Endothelial cell of umbilical vein (primary cell): ENCODE data around the gene ADAMTS12. TPM values are rescaled to one million over a fixed set of nuclear protein-coding genes. Genes with fewer than 3 reads are reported as not detected.

ENCODE experiments used
- BruUV-seq: library from RNA; stranded (reverse); fragments of 400-500 nt; replicated peaks from 2 replicates; lab custom pipeline; 2021; lab: Mats Ljungman, UMichigan
- CTCF ChIA-PET: fragments of 300-600, 350-600 bp; sonication (Branson Sonifier 250); formaldehyde crosslinking; loops from one replicate; lab custom pipeline; 2021; ENCODE audit warnings: antibody characterized with exemption, inconsistent platforms; lab: Charles Lee
- POLR2A ChIA-PET: fragments of 300-600, 350-600 bp; sonication (Branson Sonifier 250); formaldehyde crosslinking; loops from one replicate; lab custom pipeline; 2021; ENCODE audit warnings: antibody characterized with exemption, inconsistent platforms; lab: Charles Lee
- DNase-seq: peaks from one replicate; pipeline ENCODE4 v3.0.0-alpha.2; 2011; ENCODE audit warnings: low read depth, low spot score
- FAIRE-seq: peaks from 2 replicates; lab custom pipeline; 2011; peaks lifted over from hg19 to GRCh38; lab: Jason Lieb, UNC
- H2AFZ ChIP-seq: 2 replicates; pipeline ENCODE4 v1.6.0; 2012; ENCODE audit warnings: low read depth, low read length, control low read depth, inconsistent platforms
- H3K27ac ChIP-seq: 2 replicates; pipeline ENCODE4 v1.5.1; 2011; ENCODE audit warnings: low read depth, mild to moderate bottlenecking, control low read depth, low read length, moderate library complexity; ENCODE audit not compliant: insufficient read depth
- H3K27me3 ChIP-seq, 2 experiments: 2 replicates each; pipeline versions ENCODE4 v1.6.0 to v1.6.1; 2011; ENCODE audit warnings: low read length in 2 of 2, mixed read lengths in 1 of 2; ENCODE audit not compliant: control insufficient read depth in 2 of 2, insufficient read depth in 2 of 2
- H3K36me3 ChIP-seq, 2 experiments: 2 replicates in 1 of 2; 3 replicates in 1 of 2; pipeline ENCODE4 v1.5.1; 2011; ENCODE audit warnings: low read length in 2 of 2, mild to moderate bottlenecking in 1 of 2, moderate library complexity in 1 of 2; ENCODE audit not compliant: control insufficient read depth in 2 of 2, insufficient read depth in 2 of 2; ENCODE audit errors: extremely low read depth in 1 of 2
- H3K4me1 ChIP-seq: 3 replicates; pipeline ENCODE4 v1.5.1; 2011; ENCODE audit warnings: mild to moderate bottlenecking, low read length; ENCODE audit not compliant: control insufficient read depth, insufficient read depth; ENCODE audit errors: extremely low read depth
- H3K4me2 ChIP-seq: 2 replicates; pipeline ENCODE4 v1.6.1; 2011; ENCODE audit warnings: low read length, control low read depth, mixed read lengths; ENCODE audit not compliant: insufficient read depth
- H3K4me3 ChIP-seq, 3 experiments: fragments of 200-600 bp in 1 of 3; sonication (generic), shearing (Covaris generic) in 1 of 3; replicated peaks in 1 of 3; 2 replicates each; pipeline ENCODE4 v1.5.1; 2011 to 2016; ENCODE audit warnings: control low read depth in 3 of 3, low read length in 3 of 3, mild to moderate bottlenecking in 2 of 3, inconsistent platforms in 1 of 3, low read depth in 1 of 3, moderate library complexity in 1 of 3; ENCODE audit not compliant: insufficient read depth in 1 of 3
- H3K79me2 ChIP-seq: 2 replicates; pipeline ENCODE4 v1.6.0; 2012; ENCODE audit warnings: low read length, inconsistent platforms; ENCODE audit not compliant: control insufficient read depth, insufficient read depth
- H3K9ac ChIP-seq: replicated peaks from 2 replicates; pipeline ENCODE3; 2011; ENCODE audit warnings: low read length, control low read depth; ENCODE audit not compliant: insufficient read depth; ENCODE audit errors: extremely low read depth
- H3K9me1 ChIP-seq: replicated peaks from 3 replicates; pipeline ENCODE4 v1.6.0; 2011; ENCODE audit warnings: mild to moderate bottlenecking, low read length; ENCODE audit not compliant: control insufficient read depth, insufficient read depth; ENCODE audit errors: extremely low read depth
- H3K9me3 ChIP-seq: replicated peaks from 2 replicates; pipeline ENCODE4 v1.5.1; 2012; ENCODE audit warnings: low read length, inconsistent platforms; ENCODE audit not compliant: control insufficient read depth, insufficient read depth
- H4K20me1 ChIP-seq: replicated peaks from 2 replicates; pipeline ENCODE3; 2011; ENCODE audit warnings: mild to moderate bottlenecking, low read length; ENCODE audit not compliant: control insufficient read depth, insufficient read depth; ENCODE audit errors: extremely low read depth
- CTCF ChIP-seq, 2 donors: IDR thresholded peaks; 1 replicate in 1 of 2; 2 replicates in 1 of 2; pipeline ENCODE4 v1.5.1; 2011; ENCODE audit warnings: low read length in 2 of 2, mild to moderate bottlenecking in 2 of 2, moderate library complexity in 2 of 2, control low read depth in 1 of 2, inconsistent platforms in 1 of 2, low read depth in 1 of 2; ENCODE audit not compliant: insufficient read depth in 1 of 2; ENCODE audit errors: extremely low read depth in 1 of 2
- EZH2 ChIP-seq: IDR thresholded peaks from 2 replicates; pipeline ENCODE4 v1.6.1; 2012; ENCODE audit warnings: borderline replicate concordance, low read depth, mild to moderate bottlenecking, moderate library complexity, low read length, inconsistent platforms; ENCODE audit not compliant: severe bottlenecking
- FOS ChIP-seq: IDR thresholded peaks from 2 replicates; pipeline ENCODE4 v1.6.1; 2011; ENCODE audit warnings: mild to moderate bottlenecking, low read length, moderate library complexity, borderline replicate concordance; ENCODE audit not compliant: insufficient read depth
- GATA2 ChIP-seq: IDR thresholded peaks from 2 replicates; pipeline ENCODE4 v1.7.0; 2011; ENCODE audit warnings: low read depth, mild to moderate bottlenecking, moderate library complexity, mixed read lengths, low read length; ENCODE audit not compliant: insufficient read length, insufficient read depth
- JUN ChIP-seq: IDR thresholded peaks from 2 replicates; pipeline ENCODE4 v1.6.1; 2011; ENCODE audit warnings: borderline replicate concordance, low read depth; ENCODE audit not compliant: insufficient read length, insufficient read depth
- MAX ChIP-seq: IDR thresholded peaks from 2 replicates; pipeline ENCODE4 v1.6.1; 2011; ENCODE audit not compliant: insufficient read depth, insufficient read length
- MYC ChIP-seq: IDR thresholded peaks from one replicate; pipeline ENCODE4 v1.6.1; 2011; ENCODE audit warnings: mild to moderate bottlenecking, low read depth, low read length
- POLR2A ChIP-seq: IDR thresholded peaks from 2 replicates; pipeline ENCODE4 v1.6.1; 2012; ENCODE audit warnings: low read depth, mild to moderate bottlenecking, control low read depth, low read length
- POLR2AphosphoS5 ChIP-seq: IDR thresholded peaks from 2 replicates; pipeline ENCODE4 v1.6.1; 2012; ENCODE audit warnings: low read depth, mild to moderate bottlenecking, control low read depth, low read length, moderate library complexity; ENCODE audit not compliant: insufficient read depth
- dilution Hi-C: fragments of 300-500 bp; cut with MboI; formaldehyde crosslinking; loops from one replicate; pipeline ENCODE4 v1.15.0; 2019; ENCODE audit warnings: low sequenced_read_pairs; ENCODE audit not compliant: extremely low pct_ligation_motif_present
- intact Hi-C: fragments of 100-400 bp; cut with micrococcal nuclease; formaldehyde crosslinking; loops from one replicate; pipeline ENCODE4 v1.10.0; 2022
- polyA plus RNA-seq, 4 experiments: library from polyadenylated mRNA; depleted of rRNA in 3 of 4; stranded (reverse) in 3 of 4; unstranded in 1 of 4; fragments of >200 nt; gene quantifications; 2 replicates each; pipeline versions ENCODE4 v1.2.1 to v1.2.3, GENCODE V29; 2011 to 2012; ENCODE audit warnings: missing spikeins in 1 of 4
- total RNA-seq: library from RNA; stranded (reverse); gene quantifications from 2 replicates; pipeline ENCODE4 v1.2.3, GENCODE V29; 2021

ADAMTS12 gene
- total and polyA plus RNA-seq, 2 donors (not counting 3 experiments of a cell fraction or from before 2014, with no cell fraction given) = 0.88 TPM; not detected in 1

- Histone ChIP-seq H4K20me1 (no peaks in the 10 kb centered on the region), H3K27ac (no peak overlapping the region), H3K9me3 (no peaks in the 10 kb centered on the region), H3K36me3 (no peaks in the 10 kb centered on the region), H3K9ac (no peak overlapping the region), H3K4me1 (peaks cover 3% of the 10 kb centered on the region), H2AFZ (no peak overlapping the region), H3K27me3 (no peaks in the 10 kb centered on the region), H3K4me2 (no peak overlapping the region), H3K79me2 (no peaks in the 10 kb centered on the region), H3K9me1 (no peaks in the 10 kb centered on the region), H3K4me3 (no peak overlapping the region)
- DNase-seq (no peak), FAIRE-seq (no peak)
- POLR2A ChIA-PET = no interaction called here
- TF ChIP-seq GATA2 = no peak
- TF ChIP-seq CTCF (IDR thresholded peaks at IDR 0.05; ENCODE audit: extremely low read depth in 1 of 2, insufficient read depth in 1 of 2, low read depth in 1 of 2, low read length in 2 of 2) = no peak
- TF ChIP-seq JUN = no peak
- no peak for TF ChIP-seq MAX
- TF ChIP-seq EZH2 = no peak
- no peak for TF ChIP-seq MYC
- TF ChIP-seq FOS = no peak
- no peak for TF ChIP-seq POLR2AphosphoS5
- no peak for TF ChIP-seq POLR2A
- dilution Hi-C loops (no loop called here), intact Hi-C loops (no loop called here)
- CTCF ChIA-PET = no interaction called here
- BruUV-seq = no TSS peak
These were observed 54.5 kb downstream of the ADAMTS12 start for GRCh38 chr5:33837301-33837700.
